Measurements from ENCODE around the gene RNFT1.
"Not testable (repeated sequence)": the region's sequence is repeated elsewhere in the genome, so short reads cannot be mapped to it uniquely, and the experiment has no call there.

Gene RNFT1

DNA sequence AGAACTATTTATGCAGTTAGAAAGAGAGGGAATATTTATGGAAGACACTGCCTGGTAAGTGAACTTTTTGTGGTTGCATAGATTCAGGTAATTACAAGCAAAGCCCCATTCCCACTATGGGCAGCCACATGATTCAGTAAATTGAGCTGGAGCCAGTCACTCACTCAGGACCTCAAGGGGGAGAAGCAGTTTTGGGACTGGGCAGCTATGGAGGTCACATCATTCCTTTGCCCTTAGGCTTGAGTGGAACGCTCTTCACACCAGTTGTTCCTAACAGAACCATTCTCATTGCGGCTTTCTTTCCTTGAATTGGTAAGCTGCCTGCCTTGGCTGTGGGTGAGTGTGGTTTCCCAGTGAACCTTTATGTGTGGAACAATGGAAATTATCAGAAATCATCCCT, 34.4 kb downstream of the RNFT1 start:
- DNase-seq (ENCODE audit: low read depth), result not testable (repeated sequence)

DNA sequence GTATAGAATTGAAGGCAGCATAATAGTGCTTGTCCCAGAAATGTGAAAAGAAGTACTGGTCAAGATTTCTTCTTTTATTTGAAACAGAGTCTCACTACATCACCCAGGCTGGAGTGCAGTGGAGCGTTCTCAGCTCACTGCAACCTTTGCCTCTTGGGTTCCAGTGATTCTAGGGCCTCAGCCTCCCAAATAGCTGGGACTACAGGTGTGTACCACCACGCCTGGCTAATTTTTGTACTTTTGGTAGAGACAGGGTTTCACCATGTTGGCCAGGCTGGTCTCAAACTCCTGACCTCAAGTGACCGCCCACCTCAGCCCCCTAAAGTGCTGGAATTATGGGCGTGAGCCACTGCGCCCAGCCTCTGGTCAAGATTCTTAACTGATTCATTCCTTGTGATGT, 43.9 kb downstream of the RNFT1 start:
- DNase-seq (ENCODE audit: low read depth), result not testable (repeated sequence)

DNA sequence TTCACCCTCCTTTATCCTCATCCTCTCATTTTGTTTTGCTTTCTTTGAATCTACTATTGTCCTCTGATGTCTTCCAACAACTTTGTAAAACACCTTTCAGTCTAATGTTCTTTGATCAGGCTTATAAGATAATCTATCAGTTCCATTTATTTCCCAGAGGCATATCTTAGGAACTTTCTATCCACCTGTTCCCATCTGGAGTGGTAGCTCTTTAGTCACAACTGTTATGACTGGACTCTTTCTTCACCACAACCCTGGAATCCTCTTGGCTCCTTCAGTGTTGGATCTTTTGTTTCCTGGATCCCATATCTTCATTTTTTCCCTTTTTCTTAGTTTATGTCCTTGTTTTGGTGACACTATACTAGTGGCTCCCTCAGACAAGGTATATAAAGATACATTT, 48.1 kb downstream of the RNFT1 start:
- no peak for DNase-seq (ENCODE audit: low read depth)

DNA sequence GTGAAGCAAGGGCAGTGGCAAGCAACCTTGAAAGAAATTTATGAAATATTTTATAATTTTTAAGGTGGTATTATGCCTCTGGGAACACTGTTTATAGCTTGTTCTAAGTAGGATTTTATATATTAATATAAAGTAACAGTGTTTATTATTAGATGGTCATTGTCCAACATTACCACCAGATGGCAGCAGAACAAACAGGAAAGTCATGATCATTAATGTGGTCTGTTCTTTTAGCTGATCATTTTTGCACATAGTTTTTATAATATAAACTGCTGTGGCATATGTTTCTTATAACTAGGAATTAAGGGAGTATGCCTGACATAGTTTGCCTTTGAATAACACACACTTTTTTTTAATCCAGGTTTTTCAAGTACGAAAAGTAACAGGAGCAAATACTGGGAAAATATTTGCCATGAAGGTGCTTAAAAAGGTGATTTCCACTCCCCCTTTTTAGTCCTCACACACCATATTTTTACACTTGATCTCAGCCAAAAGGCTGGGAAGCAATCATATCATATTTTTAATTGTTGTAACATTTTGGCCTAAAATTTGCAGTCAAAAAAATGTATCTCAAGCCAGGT, 50.2 kb downstream of the RNFT1 start:
- DNase-seq (ENCODE audit: low read depth), result no peak

DNA sequence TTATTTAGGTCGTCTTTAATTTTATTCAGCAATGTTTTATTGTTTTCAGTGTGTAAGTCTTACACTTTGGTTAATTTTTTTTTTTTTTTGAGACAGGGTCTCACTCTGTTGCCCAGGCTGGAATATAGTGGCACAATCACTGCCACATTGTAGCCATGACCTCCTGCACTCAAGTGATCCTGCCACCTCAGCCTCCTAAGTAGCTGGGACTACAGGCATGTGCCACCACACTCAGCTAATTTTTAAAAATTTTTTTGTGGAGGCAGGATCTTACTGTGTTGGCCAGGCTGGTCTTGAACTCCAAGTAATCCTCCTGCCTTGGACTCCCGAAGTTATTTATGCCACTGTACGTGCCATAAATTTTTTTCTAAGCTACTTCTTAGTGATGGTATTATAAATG, 57.1 kb downstream of the RNFT1 start:
- DNase-seq (ENCODE audit: low read depth), result no peak

DNA sequence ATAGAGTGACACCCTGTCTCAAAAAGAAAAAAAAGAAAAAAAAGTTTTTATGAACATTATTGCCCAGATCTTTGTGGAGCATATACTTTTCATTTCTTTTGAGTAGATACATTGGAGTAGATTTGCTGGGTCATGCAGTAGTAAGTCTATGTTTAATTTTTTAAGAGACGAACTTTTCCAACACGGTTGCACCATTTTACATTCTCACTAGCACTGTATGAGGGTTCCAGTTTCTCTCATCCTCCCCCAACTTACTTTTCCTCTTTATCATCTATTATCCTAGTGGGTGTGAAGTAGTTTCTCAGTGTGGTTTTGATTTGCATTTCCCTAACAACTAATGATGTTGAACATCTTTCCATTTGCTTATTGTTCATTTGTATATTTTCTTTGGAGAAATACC, 61.1 kb downstream of the RNFT1 start:
- DNase-seq (ENCODE audit: low read depth), result no peak
